Germinal center (tissue), 1 donor: ENCODE measurements around the gene ITGB7.

Experiments
- DNase-seq: peaks from one replicate; pipeline ENCODE4 v3.0.0; 2012; ENCODE audit warnings: mixed read lengths, low spot score

The ITGB7 gene

DNA sequence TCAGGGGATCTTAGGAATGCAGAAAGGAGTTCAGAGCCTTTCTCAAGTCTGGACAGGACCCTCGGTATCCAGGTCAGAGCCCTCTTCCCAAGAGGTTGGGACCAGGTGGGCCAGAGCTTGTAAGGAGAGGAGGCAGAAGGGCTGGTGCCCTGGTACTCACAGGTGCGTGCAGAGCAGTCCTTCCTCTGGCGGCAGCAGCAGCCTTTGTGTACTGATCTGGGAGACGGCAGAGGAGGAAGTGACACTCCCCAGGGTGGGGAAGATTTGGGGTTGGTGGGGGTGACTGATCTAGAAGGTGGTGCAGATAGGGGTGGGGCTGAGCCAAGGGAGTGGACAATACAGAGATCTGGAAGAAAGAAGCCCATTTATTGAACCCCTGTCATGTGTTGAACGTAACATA lies at the start of gene ITGB7:
Gene ITGB7, minus strand, starts transcription at position 210 of the 400 bp plus-strand sequence. CDS start 6,808 bp downstream, outside the sequence.
- DNase-seq = peak; percentile 81

GRCh38 chr12:53255996-53256395 lies 48.9 kb upstream of the ITGB7 start:
- DNase-seq = peak; percentile 75

DNA sequence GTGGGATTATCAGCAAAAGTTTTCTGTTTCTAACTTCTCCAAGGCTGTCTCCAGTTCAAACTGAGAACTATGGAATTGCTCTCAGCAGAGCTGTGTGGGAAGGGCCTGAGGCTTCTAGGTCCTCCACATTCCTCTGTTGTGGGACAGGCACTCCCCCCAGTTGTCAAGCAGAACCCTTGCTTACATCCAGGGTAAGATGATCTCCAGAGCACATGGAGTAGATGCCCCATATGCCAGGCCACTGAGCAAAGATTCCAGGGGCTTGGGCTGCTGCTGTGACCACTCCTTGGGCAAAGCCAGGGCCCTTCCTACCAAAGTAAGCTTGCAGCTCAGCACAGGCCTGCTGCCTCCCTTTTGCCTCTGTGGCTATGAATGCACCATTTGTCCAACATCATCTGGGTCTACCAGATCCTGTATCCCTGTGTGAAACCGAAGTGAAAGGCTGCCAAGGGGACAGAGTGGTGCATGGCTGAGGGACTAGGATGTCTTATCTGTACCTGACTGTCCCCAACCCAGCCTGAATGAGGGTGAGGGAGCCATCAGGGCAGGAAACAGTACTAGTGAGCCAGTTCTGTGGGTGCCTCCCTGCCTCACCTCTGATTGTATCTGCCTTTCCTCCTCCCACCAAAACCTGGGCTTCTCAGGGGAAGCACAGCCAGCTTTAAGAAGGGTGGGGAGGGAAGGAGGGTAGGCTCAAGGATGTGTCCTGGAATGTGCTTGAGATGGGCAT lies 47.9 kb upstream of the ITGB7 start:
- no peak for DNase-seq

- DNase-seq = no peak
Measured at GRCh38 chr12:53253298-53253697, 46.2 kb upstream of the ITGB7 start.

- DNase-seq = no peak
Measured at GRCh38 chr12:53252349-53252916, 45.4 kb upstream of the ITGB7 start.

DNA sequence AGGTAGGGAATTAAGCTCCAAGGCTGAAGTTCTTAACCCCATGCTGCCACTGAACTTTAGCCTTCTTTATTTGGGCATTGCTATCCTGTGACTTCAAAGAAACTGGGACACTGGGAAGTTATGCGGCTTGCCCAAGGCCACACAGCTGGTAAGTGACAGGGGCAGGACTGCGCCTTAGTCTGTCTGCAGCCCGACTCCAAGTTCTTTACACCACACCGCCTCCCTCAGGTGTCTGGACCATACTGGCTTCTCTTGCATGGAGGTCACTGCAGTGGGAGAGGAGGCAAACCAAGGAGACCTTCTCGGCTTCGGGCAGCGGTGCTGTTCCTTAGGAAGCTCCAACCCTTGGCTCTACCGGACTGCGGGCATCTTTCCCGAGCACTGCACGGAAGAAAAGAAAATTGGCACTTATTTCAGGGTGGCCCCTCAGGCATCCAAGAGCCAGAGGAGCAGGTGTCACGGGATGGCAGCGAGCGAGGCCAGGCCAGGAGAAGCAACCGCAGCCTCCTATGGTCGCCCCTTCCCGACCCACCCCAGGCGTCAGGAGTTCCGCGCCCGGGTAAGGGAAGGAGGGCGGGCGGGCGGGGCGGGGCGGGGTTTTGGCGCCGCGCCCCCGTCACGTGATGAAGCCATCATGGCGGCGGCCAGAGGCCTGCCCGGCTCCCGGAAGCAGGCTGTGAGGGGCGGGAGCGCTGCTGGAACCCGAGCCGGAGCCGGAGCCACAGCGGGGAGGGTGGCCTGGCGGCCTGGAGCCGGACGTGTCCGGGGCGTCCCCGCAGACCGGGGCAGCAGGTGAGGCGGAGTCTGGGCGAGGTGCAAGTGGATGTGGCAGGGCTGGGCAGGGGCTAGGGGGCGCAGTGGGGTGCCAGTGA lies 44.7 kb upstream of the ITGB7 start:
- DNase-seq = peak; percentile 91

GRCh38 chr12:53245286-53245685 lies 38.2 kb upstream of the ITGB7 start:
- no peak for DNase-seq

- DNase-seq = no peak
Measured at GRCh38 chr12:53244337-53244736, 37.3 kb upstream of the ITGB7 start.

- no peak for DNase-seq
Measured at GRCh38 chr12:53241623-53242412, 34.8 kb upstream of the ITGB7 start.

- no peak for DNase-seq
Measured at GRCh38 chr12:53239643-53240258, 32.7 kb upstream of the ITGB7 start.

GRCh38 chr12:53236443-53237111 lies 29.5 kb upstream of the ITGB7 start:
- DNase-seq = no peak

- DNase-seq = no peak
Measured at GRCh38 chr12:53235742-53236442, 28.8 kb upstream of the ITGB7 start.

DNA sequence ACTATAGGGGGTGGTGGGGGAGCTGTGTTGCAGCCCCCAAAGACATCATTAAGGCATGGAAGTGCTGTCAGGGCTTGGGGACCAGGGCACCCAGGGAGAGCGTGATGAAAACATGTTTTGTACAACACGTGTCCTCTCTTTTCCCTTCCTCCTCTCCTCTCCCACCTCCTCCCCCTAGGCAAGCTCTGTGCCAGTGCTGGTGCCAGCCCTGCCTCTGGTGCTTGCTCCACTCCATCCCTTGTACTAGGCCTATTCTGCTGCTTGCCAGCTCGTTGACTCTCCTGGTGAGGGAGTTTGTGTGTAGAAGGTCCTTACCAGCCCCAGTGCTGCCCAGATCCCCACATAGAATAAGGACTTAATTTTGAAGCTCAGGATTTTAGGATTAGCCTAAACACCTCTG lies 28.1 kb upstream of the ITGB7 start:
- no peak for DNase-seq

GRCh38 chr12:53234271-53234914 lies 27.3 kb upstream of the ITGB7 start:
- no peak for DNase-seq

GRCh38 chr12:53233671-53234121 lies 26.6 kb upstream of the ITGB7 start:
- no peak for DNase-seq

DNA sequence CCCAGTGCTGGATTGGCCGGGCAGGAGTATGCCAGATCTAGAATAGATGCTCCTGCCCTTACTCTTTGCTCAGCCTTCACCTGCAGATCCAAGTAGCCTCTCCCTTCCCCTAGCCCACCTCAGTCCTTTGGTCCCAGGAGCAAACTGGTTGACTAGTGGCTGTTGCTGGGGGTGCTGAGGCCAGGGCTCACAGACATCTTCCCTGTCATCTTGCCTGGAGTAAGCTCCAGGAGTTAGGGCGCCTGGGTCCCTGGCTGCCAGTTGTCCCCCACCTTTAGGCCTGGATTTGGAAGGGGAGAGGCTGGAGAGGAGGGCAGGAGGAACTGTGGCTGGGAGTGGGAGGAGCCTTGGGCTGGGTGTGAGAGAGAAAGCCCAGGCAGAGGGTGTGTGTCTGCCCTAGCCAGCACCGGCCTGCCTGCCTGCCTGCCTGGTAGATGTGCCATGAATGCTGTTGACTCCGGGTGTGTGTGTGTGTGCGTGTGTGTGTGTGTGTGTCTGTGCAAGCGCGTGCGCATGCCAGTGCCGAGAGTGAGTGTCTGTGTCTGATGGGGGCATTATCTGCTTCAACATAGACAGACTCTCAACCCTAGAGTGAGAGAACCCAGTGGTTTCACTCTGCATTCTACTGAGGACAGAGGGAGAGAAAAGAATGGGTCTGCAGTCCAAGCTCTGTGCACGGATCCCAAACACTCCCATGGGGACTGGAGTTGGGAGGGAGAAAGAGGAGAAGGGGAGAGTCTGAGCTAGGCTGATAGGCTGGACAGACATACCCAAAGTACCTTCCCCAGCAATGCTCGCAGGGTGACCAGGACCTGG lies 25.8 kb upstream of the ITGB7 start:
- no peak for DNase-seq

GRCh38 chr12:53231921-53232645 lies 25.0 kb upstream of the ITGB7 start, which contains the start of gene RARG:
Gene RARG, minus strand, starts transcription at chr12:53232209. Its CDS starts 4,664 bp downstream, at chr12:53227545.
- peak; percentile 58 for DNase-seq

DNA sequence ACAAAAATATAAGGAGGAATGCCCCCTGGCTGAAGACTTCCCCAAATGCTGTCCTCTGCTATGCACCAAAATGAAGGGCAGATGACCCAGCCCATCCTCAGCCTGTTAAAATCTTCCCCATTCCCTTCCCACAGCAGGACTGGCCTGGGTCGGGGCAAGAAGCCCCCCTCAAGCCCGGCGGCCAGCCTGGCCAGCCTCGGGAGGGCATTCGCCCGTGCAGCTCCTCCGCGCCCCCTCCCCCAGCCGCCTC lies 24.5 kb upstream of the ITGB7 start:
- no peak for DNase-seq
